GM18861 (cell line): ENCODE results near the gene ARNT2.
"Not testable (repeated sequence)": the region's sequence is repeated elsewhere in the genome, so short reads cannot be mapped to it uniquely, and the experiment has no call there.

ENCODE experiments used
- ATAC-seq: cut with Tn5 transposase; IDR thresholded peaks from one replicate; pipeline ENCODE4 v1.9.1; 2021; ENCODE audit not compliant: unreplicated experiment

The ARNT2 gene

DNA sequence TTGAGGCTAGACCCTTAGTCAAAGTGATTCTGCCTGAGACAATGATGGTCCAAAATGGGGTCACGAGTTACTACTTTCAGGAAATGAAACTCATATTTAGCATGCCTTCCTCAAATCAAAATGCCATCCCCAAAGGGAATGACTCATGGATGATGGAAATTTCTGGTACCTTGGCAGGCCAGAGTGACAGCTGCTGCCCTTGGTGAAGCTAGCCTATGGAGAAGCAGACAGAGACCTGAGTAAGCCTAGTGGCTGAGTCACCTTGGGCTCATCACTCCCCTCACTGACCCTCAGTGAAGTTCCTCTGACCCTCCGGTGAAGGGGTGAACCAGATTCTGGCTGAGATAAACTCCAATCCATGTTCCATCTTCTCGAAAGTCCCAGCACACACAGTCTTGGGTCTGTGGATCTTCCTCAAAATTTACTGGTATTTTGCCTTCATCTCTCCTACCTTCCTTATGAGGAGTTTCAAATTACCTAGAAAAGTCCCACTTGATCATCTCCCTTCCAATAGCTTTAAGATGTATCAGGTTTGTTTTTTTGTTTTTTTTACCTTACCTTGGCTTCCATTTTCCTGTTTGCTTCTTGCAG is 236.4 kb downstream of the ARNT2 start:
- no peak for ATAC-seq

DNA sequence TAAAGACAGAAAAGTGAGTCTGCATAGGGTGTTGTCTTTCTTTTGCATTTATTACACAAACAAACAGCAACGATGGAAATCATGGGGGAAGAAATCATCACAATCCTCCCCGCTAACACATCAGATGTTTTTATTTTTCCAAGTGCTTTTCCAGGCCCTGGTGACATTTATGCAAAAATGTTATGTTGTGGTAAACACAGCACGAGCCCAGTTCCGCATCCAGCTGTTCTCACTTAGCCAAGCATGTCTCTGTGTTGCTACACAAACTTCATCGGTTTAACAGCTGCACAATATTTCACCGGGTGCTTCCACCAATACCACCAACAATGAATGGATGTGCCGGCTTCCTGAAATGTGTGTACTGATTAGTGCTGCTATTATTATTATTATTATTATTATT is 237.2 kb downstream of the ARNT2 start:
- no peak for ATAC-seq

GRCh38 chr15:80643431-80643951 is 239.3 kb downstream of the ARNT2 start:
- ATAC-seq = no peak

DNA sequence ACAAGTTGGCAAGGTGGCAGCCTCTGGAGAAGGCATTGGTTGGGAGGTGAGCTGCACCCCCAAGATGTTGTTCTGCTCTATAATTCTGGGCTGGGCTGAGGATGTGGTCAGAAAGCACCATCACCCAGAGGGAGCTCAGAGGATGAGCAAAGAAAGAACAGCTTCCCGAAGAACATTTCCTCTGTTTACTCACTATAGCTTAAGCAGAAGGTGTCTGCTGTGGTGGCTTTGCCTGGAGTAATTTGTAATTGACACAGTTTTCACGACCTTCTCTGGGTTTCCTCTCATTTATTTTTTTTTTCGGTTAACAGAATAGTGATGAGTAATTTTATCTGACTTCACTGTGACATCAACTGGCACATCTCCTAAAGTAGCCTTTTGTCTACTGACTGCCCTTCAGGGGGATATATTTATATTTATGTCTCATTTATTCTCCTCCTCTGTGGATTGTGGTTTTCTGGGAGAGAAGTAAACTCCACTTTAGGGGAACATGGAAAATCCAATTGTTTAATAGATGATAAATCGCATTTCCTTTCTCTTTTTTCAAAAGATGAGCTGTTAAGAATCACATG is 241.4 kb downstream of the ARNT2 start:
- ATAC-seq = no peak

DNA sequence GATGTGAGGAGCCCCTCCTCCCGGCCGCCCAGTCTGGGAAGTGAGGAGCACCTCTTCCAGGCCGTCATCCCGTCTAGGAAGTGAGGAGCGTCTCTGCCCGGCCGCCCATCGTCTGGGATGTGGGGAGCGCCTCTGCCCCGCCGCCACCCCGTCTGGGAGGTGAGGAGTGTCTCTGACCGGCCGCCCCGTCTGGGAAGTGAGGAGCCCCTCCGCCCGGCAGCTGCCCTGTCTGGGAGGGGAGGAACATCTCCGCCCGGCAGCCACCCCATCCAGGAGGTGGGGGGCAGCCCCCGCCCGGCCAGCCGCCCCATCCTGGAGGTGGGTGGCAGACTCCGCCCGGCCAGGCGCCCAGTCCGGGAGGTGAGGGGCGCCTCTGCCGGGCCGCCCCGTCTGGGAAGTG is 243.2 kb downstream of the ARNT2 start:
- not testable (repeated sequence) for ATAC-seq
